ENCODE data around the gene ADAMTSL5. TPM values are rescaled to one million over a fixed set of nuclear protein-coding genes. Genes with fewer than 3 reads are reported as not detected.

Gene ADAMTSL5
- total and polyA plus RNA-seq, 2 donors, result 4.1 to 9.4 TPM

DNA sequence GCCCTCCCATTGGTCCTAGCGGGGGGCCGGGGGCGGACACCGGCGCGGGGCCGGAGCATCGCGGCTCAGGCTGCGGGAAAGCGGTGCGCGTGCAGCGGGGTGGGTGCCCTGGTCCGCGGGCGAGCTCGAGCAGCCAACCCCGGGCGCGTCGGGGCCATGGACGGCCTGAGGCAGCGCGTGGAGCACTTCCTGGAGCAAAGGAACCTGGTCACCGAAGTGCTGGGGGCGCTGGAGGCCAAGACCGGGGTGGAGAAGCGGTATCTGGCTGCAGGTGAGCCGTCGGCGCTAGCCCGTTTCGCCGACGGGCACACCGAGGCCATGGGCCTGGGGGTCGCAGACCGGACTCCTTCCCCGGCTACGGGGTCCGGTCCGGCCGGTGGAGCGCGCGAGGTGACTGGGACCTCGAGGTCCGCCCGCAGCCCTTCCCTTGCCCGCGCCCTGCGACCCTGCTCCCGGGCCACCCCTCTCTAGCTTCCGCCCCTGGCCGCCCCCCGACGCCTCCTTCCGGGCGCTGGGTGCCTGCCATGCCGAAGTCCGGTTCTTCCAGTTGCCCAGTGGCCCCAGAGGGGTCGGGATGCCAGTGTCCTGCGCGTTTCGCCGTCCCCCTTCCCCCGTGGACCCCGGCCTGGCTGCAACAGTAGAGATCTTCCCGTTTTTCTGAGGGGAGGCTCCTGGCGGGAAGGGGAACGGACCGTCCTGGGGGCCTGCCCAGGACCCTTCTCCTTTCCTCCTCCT lies 21.5 kb downstream of the ADAMTSL5 start, which contains the start of gene REEP6:
REEP6 (plus strand) TSS at position 68 of the 735 bp plus-strand sequence; CDS start at position 157, 89 bp downstream.
- no peaks in the 10 kb centered on the region for H3K36me3 ChIP-seq (ENCODE audit: insufficient read depth)
- WGBS, result 4% methylated on average over 73 of the region's 73 CpGs
- peak within 1 kb of the TSS; percentile 41 for H3K4me3 ChIP-seq (ENCODE audit: low read depth, low read length)
- no peaks in the 10 kb centered on the region for H3K4me1 ChIP-seq (ENCODE audit: insufficient read depth)
- DNase-seq (ENCODE audit: extremely low spot score), result no peak
- H3K27ac ChIP-seq (ENCODE audit: low read depth), result peak within 1 kb of the TSS; percentile 14

DNA sequence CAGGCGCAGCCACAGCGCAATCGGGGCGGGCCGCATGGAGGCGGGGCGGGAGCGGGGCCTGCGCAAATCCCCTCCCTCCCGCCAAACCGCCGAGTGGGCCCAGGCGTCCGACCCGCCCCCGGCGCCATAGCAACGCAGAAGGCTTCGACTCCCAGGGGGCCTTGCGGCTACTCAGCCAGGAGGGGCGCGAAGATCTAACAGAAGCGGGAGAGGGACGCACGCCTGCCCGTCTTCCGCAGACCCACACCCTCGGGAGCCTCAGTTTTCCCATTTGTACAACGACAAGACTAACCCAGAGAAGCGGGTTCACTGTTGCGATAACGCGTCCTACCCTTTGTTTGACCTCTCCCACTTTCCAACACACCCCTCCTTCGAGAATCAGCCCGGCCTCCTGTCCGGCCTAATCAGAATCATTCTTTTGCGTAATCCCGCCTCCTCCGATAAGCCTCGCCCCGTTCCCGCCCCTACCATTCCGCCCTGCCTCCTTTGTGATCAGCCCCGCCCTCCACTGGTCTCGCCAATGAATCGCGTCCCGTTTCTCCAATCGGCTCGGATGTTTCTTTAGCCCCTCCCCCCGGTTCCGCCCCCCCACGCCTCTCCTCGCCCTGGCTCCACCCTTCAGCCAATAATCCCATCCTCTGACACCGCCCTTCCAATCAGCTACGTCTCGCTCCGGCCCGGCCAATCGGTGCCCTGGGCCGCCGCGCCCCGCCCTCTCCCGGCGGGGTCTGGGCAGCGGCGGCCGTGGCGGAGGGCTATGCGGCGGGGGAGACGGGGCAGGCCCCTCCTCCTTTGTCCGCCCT lies 22.3 kb downstream of the ADAMTSL5 start, which contains the start of gene PCSK4:
PCSK4 (minus strand) TSS at position 40 of the 803 bp plus-strand sequence; CDS start at position 36, 4 bp downstream.
- WGBS, result under 1% methylated on average over 74 of the region's 74 CpGs
- Histone ChIP-seq H3K27ac (ENCODE audit: low read depth) (peak within 1 kb of the TSS; percentile 14), H3K4me1 (ENCODE audit: insufficient read depth) (no peaks in the 10 kb centered on the region), H3K4me3 (ENCODE audit: low read depth, low read length) (peak within 1 kb of the TSS; percentile 41), H3K36me3 (ENCODE audit: insufficient read depth) (no peaks in the 10 kb centered on the region)
- peak; percentile 98 for DNase-seq (ENCODE audit: extremely low spot score)

DNA sequence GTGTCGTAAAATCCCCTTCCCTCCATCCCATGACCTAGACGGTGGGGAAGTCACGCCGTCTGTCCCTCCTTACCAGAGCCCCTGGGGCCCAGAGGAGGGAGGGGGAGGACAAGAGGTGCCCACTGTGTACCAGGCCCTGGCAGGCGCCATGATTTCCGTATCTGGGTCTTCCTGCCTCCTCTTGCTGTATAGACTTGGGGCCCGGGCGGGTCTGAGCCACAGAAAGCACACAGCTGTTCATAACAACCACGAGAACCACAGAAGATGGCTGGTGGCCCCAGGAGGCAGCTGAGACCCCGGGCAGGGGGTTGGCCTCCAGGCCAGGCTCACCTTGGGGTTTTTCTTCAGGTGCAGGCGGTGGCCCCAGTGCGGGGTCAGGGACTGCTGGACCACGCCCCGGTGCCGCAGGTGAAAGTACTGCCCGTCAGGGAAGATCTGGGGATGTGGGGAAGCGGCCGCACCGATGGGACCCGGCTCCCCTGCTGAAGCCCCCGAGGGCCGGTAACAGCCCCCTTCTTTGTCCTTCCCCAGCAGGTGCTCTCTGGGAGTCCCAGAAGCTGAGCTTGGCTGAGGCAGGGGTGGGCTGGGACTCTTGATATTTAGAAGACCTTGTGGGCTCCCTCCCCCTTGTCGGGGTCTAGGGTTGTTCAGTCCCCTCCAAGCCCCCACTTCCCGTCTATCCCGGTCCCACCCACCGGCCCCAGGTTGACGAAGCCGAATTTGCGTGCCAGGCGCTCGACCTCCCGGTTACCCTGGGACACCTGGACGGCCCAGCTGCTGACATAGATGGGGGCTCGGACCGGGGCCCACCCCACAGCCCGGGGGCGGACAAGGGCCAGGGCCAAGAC lies 23.1 kb downstream of the ADAMTSL5 start:
- H3K27ac ChIP-seq (ENCODE audit: low read depth), result peak overlapping the region; percentile 14
- H3K36me3 ChIP-seq (ENCODE audit: insufficient read depth), result no peaks in the 10 kb centered on the region
- H3K4me3 ChIP-seq (ENCODE audit: low read depth, low read length), result peak overlapping the region; percentile 41
- DNase-seq (ENCODE audit: extremely low spot score), result no peak
- WGBS, result 21% methylated on average over 37 of the region's 37 CpGs
- no peaks in the 10 kb centered on the region for H3K4me1 ChIP-seq (ENCODE audit: insufficient read depth)

DNA sequence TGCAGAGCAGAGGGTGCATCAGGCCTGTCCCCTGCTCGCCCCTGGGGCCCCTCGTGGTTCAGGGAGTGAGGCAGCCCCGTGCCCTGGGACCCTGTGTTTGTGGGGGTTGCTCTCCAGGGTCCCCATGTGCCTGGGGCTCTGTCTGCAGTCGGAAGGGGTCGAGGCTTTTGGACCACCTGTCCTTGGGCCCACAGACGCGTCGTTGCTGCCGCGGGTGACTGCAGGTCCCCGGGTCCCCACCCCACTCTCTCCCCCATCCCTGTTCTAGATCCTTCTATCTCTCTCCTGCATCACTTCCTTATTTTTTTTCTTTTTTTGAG lies 24.6 kb downstream of the ADAMTSL5 start:
- Histone ChIP-seq H3K4me3 (ENCODE audit: low read depth, low read length) (no peak overlapping the region), H3K36me3 (ENCODE audit: insufficient read depth) (no peaks in the 10 kb centered on the region), H3K4me1 (ENCODE audit: insufficient read depth) (no peaks in the 10 kb centered on the region), H3K27ac (ENCODE audit: low read depth) (no peak overlapping the region)
- 90% methylated on average over 11 of the region's 11 CpGs for WGBS
- no peak for DNase-seq (ENCODE audit: extremely low spot score)

DNA sequence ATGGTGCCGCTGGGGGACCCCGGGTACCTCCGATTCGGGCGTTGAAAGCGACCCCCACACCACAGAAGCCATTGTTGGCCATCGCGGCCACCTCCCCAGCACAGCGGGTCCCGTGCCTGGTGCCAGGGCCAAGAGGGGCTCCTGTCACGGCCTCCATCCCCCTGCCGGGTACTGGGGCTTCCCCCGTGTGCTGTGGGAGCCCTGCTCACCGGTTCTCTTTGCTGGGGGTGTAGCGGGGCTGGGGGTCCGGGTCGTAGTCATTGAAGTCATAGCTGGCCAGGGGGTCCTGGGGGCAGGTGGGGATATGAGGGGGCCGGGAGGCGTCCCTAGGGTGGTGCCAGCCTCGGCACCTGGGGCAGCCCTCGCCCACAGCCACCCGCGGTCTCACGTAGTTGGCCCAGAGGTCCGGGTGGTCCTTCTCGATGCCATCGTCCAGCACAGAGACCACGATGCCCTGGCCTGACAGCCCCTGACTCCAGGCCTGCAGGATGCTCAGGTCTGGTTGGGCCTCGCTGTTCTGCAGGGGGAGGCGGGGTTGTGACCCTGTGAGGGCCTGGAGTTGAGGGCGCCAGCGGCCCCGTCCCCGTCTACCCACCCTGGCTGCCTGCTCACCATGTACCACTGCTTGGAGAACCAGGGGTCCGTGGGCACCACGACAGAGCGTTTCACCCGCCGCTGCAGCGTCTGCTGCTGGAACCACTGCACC lies 25.1 kb downstream of the ADAMTSL5 start:
- Histone ChIP-seq H3K4me3 (ENCODE audit: low read depth, low read length) (no peak overlapping the region), H3K4me1 (ENCODE audit: insufficient read depth) (no peaks in the 10 kb centered on the region), H3K27ac (ENCODE audit: low read depth) (no peak overlapping the region), H3K36me3 (ENCODE audit: insufficient read depth) (no peaks in the 10 kb centered on the region)
- WGBS, result 93% methylated on average over 40 of the region's 40 CpGs
- DNase-seq (ENCODE audit: extremely low spot score), result no peak

DNA sequence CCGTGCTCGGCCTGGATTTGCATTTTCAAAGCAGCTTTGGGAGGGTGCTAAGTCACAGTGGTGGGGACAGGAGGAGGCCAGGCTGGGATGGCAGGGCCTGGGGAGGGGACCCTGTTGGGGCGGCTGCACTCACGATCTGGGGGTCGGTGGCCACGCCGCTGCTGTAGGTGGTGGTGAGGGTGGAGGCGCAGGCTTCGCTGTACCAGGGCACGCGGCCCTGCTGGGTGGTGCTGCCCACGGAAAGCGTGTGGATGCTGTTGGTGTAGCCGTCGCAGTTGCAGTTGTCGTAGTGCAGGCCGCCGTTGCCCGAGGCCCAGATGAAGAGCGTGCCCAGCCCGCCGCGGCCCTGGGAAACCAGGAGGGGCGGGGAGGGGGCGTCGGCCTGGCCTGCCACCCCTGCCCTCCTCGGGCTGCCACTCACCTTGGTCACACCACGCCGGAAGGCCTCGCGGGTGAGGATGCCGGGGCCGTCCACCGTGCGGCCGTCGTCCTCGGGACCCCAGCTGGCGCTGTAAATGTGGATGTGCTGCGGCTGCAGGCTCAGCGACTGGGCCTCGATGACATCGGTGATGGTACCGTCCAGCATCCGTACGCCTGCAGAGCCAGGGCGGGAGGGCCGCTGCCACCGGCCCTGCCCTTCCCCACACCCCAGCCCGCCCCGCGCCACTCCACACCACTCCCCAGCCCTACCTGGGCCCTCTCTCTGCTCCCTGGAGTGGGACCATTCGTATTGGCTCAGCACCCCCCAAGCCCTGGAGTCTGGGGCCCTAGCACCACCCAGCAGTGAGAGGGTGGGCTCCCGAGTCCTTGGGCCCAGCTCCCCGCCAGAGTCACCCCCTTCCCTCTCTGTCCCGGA lies 25.9 kb downstream of the ADAMTSL5 start:
- DNase-seq (ENCODE audit: extremely low spot score), result no peak
- 91% methylated on average over 56 of the region's 56 CpGs for WGBS
- Histone ChIP-seq H3K27ac (ENCODE audit: low read depth) (no peak overlapping the region), H3K4me1 (ENCODE audit: insufficient read depth) (no peaks in the 10 kb centered on the region), H3K36me3 (ENCODE audit: insufficient read depth) (no peaks in the 10 kb centered on the region), H3K4me3 (ENCODE audit: low read depth, low read length) (no peak overlapping the region)

DNA sequence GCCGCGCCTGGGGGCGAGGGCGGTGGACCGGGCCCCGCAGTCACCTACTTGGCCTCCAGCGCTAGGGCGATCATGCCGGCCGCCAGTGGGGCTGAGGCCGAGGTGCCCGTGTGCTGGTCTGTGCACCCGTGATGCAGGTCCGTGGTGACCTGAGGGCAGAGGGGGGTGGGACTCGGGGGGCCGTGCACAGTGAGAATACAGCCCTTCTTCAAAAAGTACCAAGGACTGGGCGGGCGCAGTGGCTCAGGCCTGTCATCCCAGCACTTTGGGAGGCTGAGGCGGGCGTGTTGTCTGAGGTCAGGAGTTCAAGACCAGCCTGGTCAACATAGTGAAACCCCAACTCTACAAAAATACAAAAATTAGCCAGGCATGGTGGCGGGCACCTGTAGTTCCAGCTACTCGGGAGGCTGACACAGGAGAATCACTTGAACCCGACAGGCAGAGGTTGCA lies 28.8 kb downstream of the ADAMTSL5 start:
- Histone ChIP-seq H3K36me3 (ENCODE audit: insufficient read depth) (no peaks in the 10 kb centered on the region), H3K4me1 (ENCODE audit: insufficient read depth) (no peaks in the 10 kb centered on the region), H3K4me3 (ENCODE audit: low read depth, low read length) (no peak overlapping the region), H3K27ac (ENCODE audit: low read depth) (no peak overlapping the region)
- 90% methylated on average over 23 of the region's 23 CpGs for WGBS
- DNase-seq (ENCODE audit: extremely low spot score), result no peak

DNA sequence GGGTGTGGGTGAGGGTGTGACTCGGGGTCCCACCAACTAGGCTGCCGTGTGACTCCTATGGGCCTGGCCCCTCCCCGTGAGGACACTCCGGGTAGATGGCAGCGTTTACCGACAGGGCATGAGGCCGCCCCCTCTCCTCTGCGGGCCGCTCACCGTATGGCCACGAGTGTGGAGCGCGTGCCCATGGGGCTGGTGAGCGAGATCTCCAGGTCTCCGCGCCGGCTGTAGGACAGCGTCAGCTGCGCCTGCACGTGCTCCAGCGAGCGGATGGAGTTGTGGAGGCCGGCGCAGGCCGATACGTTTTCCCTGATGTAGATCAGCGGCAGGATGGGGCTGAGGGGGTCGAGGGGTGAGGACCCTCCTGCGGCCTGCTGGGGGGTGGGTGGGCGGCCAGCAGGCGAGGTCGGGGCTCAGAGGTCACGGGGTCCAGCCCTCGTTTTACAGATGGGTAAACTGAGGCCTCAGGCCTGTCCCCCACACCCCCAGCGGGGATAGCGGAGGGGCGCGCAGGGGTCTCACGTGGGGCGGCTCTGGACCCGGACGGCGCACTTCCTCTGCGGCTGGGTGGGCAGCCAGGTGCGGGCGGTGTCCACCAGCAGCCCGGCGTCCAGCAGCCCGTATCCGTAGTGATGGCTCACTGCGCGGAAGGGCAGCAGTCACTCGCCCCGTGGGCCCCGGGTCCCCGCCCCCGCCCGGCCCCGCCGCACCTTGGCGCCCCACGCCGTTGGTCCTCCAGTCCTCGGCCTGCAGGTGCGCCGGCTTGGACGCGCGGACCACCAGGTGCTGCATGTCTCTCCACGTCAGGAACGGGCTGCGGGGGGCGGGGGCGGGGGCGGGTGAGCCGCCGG lies 29.5 kb downstream of the ADAMTSL5 start:
- no peaks in the 10 kb centered on the region for H3K4me1 ChIP-seq (ENCODE audit: insufficient read depth)
- H3K4me3 ChIP-seq (ENCODE audit: low read depth, low read length), result no peak overlapping the region
- H3K36me3 ChIP-seq (ENCODE audit: insufficient read depth), result no peaks in the 10 kb centered on the region
- DNase-seq (ENCODE audit: extremely low spot score), result no peak
- no peak overlapping the region for H3K27ac ChIP-seq (ENCODE audit: low read depth)
- 90% methylated on average over 77 of the region's 77 CpGs for WGBS

DNA sequence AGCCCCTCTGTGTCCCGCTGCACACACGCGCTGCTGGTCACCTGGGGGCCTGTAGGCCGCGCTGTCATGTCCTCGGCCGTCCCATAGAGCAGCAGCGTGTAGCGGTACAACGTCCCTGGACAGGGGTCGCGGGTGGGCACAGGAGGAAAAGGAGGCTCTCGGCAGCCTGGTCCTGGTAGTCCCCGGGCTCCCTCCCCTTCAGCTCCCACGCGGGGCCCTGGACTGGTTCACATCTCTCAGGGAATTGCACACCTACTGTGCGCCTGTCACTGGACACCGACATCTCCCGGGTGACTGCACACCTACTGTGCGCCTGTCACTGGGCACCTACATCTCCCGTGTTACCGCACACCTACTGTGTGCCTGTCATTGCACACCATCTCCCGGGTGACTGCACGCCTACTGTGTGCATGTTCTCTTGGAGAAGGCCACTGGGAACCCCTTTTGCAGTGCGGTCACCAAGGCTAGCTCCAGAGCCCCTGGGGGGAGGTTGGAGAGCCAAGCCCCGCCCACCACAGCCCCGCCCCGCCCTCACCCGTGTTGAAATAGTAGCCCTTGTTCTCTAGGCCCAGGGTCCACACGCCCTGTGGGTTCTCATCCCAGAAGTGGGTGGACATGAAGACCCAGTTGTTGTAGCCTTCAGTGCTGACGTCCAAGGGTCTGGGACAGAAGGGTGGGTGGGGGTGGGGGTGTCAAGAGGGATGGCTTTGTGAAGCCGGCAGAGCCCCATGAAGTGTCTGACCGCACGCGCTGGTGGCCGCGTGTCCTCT lies 30.3 kb downstream of the ADAMTSL5 start:
- Histone ChIP-seq H3K27ac (ENCODE audit: low read depth) (no peak overlapping the region), H3K36me3 (ENCODE audit: insufficient read depth) (no peaks in the 10 kb centered on the region), H3K4me1 (ENCODE audit: insufficient read depth) (no peaks in the 10 kb centered on the region), H3K4me3 (ENCODE audit: low read depth, low read length) (no peak overlapping the region)
- no peak for DNase-seq (ENCODE audit: extremely low spot score)
- WGBS, result 84% methylated on average over 37 of the region's 37 CpGs

DNA sequence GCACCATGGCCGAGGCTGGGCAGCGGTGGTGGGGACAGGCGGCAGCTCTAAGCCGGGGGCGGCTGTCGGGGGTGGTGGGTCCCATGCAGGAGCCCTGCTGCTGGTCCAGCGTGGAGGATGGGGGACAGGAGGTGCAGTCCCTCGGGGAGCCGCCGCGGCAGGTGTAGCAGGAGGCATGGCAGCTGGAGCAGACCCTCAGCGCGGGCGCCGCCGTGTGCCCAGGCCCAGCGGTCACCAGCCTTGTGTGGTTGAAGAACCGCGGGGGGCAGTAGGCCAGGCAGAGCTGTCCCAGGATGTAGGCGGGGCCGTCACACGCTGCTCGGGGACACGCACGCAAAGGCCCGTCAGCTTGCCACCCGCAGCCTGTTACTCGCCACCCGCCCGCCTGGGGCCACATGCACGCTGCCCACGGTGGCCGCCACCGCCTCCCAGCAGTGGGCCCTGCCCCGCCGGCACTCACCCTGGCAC lies 30.9 kb downstream of the ADAMTSL5 start:
- WGBS, result 90% methylated on average over 36 of the region's 36 CpGs
- Histone ChIP-seq H3K27ac (ENCODE audit: low read depth) (no peak overlapping the region), H3K36me3 (ENCODE audit: insufficient read depth) (no peaks in the 10 kb centered on the region), H3K4me3 (ENCODE audit: low read depth, low read length) (no peak overlapping the region), H3K4me1 (ENCODE audit: insufficient read depth) (no peaks in the 10 kb centered on the region)
- DNase-seq (ENCODE audit: extremely low spot score), result no peak

Data from urinary bladder (tissue), 4 donors.